ENCODE measurements around the gene PGP. TPM values are rescaled to one million over a fixed set of nuclear protein-coding genes. Genes with fewer than 3 reads are reported as not detected.

Gene PGP
- total and polyA plus RNA-seq, 2 of the 4 experiments (the other 2 are of a cell fraction) = 4.1 to 9.4 TPM

DNA sequence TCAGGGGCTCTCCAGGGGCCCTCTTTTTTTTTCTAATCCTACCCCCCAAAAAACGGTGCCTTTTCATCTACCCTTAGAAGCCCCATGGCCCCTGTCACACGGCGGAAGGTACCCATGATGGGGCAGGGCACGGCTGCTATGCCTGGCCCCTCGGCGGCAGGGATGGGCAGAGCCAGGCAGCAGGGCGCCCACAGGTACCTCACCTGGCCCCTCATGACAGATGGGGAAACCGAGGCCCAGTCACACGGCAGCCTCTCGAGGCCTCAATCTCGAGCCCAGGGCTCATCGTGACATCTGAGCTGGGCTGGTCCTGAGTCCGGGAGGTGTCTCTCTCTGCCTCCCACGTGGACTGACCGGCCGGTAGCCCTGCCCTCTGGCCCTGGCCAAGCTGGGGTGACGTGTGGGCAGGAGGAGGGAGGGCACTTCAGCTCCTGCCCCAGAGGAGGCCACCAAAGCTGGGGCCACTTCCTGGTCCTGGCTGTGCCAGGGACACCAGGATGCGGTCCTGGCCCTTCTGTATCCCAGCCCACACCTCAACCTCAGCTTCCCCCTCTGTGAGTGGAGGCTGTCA lies 47.5 kb downstream of the PGP start:
- ATAC-seq (ENCODE audit: low read depth) (no peak), DNase-seq (no peak)
- no TSS peak for BruUV-seq (replicated peaks)
- H3K4me1 ChIP-seq (ENCODE audit: control insufficient read depth, insufficient read depth, low read length) = no peaks in the 10 kb centered on the region
- H3K18ac ChIP-seq (ENCODE audit: low read depth, low read length) = no peak overlapping the region
- H3K56ac ChIP-seq (ENCODE audit: extremely low read depth, insufficient read depth, low read length) = no peak overlapping the region
- H3K4me2 ChIP-seq (ENCODE audit: low read depth, low read length) = no peak overlapping the region
- H3K9ac ChIP-seq (ENCODE audit: low read depth, low read length) = no peak overlapping the region
- H2BK20ac ChIP-seq (ENCODE audit: low read depth, low read length) = no peak overlapping the region
- no peak overlapping the region for H4K8ac ChIP-seq (ENCODE audit: low read depth in 2 of 2, low read length in 2 of 2)
- H4K20me1 ChIP-seq (ENCODE audit: insufficient read depth, low read length) = peaks cover 39% of the 10 kb centered on the region
- 0 out of 2 replicates have a peak, but pooled peaks cover 2% of the 10 kb centered on the region for H3K9me1 ChIP-seq (ENCODE audit: insufficient read depth, low read length)
- POLR2A ChIA-PET (ENCODE audit: unreplicated experiment) = no interaction called here
- no peak overlapping the region for H2AFZ ChIP-seq (replicated peaks; ENCODE audit: low read length, poor library complexity)
- no peaks in the 10 kb centered on the region for H3K27me3 ChIP-seq (ENCODE audit: control insufficient read depth, insufficient read depth, low read length)
- H2BK15ac ChIP-seq (ENCODE audit: low read depth, low read length) = no peak overlapping the region
- no peak overlapping the region for H3K4ac ChIP-seq (ENCODE audit: low read depth, low read length)
- WGBS, 2 experiments (ENCODE audit: extremely low coverage in 2 of 2, insufficient read length in 1 of 2) = 100% methylated on average over 9 of the region's 18 CpGs; no CpG with 5 or more reads in 1 of the 2 experiments
- peaks cover 46% of the 10 kb centered on the region for H3K36me3 ChIP-seq (ENCODE audit: control insufficient read depth, insufficient read depth, low read length)
- no peak overlapping the region for H2AK5ac ChIP-seq (ENCODE audit: low read depth, low read length)
- no peak overlapping the region for H4K5ac ChIP-seq (ENCODE audit: low read depth, low read length)
- peaks cover 0 to 26% of the 10 kb centered on the region in 2 experiments for H3K79me1 ChIP-seq (ENCODE audit: low read depth in 1 of 2, low read length in 2 of 2)
- H3K9me3 ChIP-seq (ENCODE audit: control insufficient read depth, insufficient read depth, low read length) = no peaks in the 10 kb centered on the region
- dilution Hi-C loops (cut with HindIII; ENCODE audit: low sequenced_read_pairs, unreplicated experiment) = no loop called here
- H3K14ac ChIP-seq (replicated peaks; ENCODE audit: low read depth, low read length) = no peak overlapping the region
- no peak overlapping the region for H4K91ac ChIP-seq (ENCODE audit: insufficient read depth, low read depth, low read length)
- no peak overlapping the region for H2AK9ac ChIP-seq (replicated peaks; ENCODE audit: low read depth, low read length, poor library complexity)
- no peak overlapping the region for H3K23ac ChIP-seq (ENCODE audit: low read depth, low read length)
- no peak overlapping the region for H2BK5ac ChIP-seq (ENCODE audit: low read depth, low read length, poor library complexity, severe bottlenecking)
- in situ Hi-C loops (cut with MboI; ENCODE audit: low sequenced_read_pairs) = no loop called here
- CTCF ChIA-PET = no interaction called here
- intact Hi-C loops (cut with micrococcal nuclease) = no loop called here
- H3K27ac ChIP-seq (ENCODE audit: insufficient read depth, low read length) = no peak overlapping the region
- no peak overlapping the region for H3K4me3 ChIP-seq (ENCODE audit: insufficient read depth, low read depth, low read length)
- TF ChIP-seq MAFK (IDR thresholded peaks at IDR 0.05; ENCODE audit: low read depth, low read length) (no peak), SMC3 (IDR thresholded peaks at IDR 0.05; ENCODE audit: low read depth, low read length) (no peak), NFE2L2 (IDR thresholded peaks at IDR 0.05; ENCODE audit: low read depth, low read length) (no peak), MXI1 (IDR thresholded peaks at IDR 0.05; ENCODE audit: borderline replicate concordance, low read depth, low read length) (no peak), RCOR1 (IDR thresholded peaks at IDR 0.05; ENCODE audit: insufficient replicate concordance, low read length) (no peak), CEBPB (IDR thresholded peaks at IDR 0.05; ENCODE audit: low read depth, low read length) (no peak), CHD1 (IDR thresholded peaks at IDR 0.05; ENCODE audit: low read depth, low read length) (no peak), RFX5 (IDR thresholded peaks at IDR 0.05; ENCODE audit: low read depth, low read length) (no peak), POLR2A (IDR thresholded peaks at IDR 0.05; ENCODE audit: low read depth, low read length) (no peak), RAD21 (IDR thresholded peaks at IDR 0.05; ENCODE audit: low read length) (no peak), MAZ (IDR thresholded peaks at IDR 0.05; ENCODE audit: borderline replicate concordance, low read depth, low read length) (no peak)
- TF ChIP-seq, protein P1, sequence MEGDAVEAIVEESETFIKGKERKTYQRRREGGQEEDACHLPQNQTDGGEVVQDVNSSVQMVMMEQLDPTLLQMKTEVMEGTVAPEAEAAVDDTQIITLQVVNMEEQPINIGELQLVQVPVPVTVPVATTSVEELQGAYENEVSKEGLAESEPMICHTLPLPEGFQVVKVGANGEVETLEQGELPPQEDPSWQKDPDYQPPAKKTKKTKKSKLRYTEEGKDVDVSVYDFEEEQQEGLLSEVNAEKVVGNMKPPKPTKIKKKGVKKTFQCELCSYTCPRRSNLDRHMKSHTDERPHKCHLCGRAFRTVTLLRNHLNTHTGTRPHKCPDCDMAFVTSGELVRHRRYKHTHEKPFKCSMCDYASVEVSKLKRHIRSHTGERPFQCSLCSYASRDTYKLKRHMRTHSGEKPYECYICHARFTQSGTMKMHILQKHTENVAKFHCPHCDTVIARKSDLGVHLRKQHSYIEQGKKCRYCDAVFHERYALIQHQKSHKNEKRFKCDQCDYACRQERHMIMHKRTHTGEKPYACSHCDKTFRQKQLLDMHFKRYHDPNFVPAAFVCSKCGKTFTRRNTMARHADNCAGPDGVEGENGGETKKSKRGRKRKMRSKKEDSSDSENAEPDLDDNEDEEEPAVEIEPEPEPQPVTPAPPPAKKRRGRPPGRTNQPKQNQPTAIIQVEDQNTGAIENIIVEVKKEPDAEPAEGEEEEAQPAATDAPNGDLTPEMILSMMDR (conservative IDR thresholded peaks at IDR 0.05; ENCODE audit: low read depth, low read length) = no peak
- TF ChIP-seq, protein P2, sequence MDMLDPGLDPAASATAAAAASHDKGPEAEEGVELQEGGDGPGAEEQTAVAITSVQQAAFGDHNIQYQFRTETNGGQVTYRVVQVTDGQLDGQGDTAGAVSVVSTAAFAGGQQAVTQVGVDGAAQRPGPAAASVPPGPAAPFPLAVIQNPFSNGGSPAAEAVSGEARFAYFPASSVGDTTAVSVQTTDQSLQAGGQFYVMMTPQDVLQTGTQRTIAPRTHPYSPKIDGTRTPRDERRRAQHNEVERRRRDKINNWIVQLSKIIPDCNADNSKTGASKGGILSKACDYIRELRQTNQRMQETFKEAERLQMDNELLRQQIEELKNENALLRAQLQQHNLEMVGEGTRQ (IDR thresholded peaks at IDR 0.05; ENCODE audit: low read depth, low read length) = no peak
- no peak overlapping the region for H2BK120ac ChIP-seq (ENCODE audit: low read depth, low read length)
